NOMO-1 treated with dmso at 0.1 percent for 144 hours (cell line): ENCODE measurements around the gene GALNT9.
"Not testable (repeated sequence)": the region's sequence is repeated elsewhere in the genome, so short reads cannot be mapped to it uniquely, and the experiment has no call there.

Experiments
- DNase-seq: peaks from one replicate; lab custom pipeline; 2025; ENCODE audit not compliant: unreplicated experiment; lab: John Stamatoyannopoulos, UW

GALNT9 gene

DNA sequence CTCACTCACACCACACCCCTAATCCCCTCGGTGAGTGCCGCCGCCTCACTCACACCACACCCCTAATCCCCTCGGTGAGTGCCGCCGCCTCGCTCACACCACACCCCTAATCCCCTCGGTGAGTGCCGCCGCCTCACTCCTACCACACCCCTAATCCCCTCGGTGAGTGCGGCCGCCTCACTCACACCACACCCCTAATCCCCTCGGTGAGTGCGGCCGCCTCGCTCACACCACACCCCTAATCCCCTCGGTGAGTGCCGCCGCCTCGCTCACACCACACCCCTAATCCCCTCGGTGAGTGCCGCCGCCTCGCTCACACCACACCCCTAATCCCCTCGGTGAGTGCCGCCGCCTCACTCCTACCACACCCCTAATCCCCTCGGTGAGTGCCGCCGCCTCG lies 179.9 kb downstream of the GALNT9 start:
- not testable (repeated sequence) for DNase-seq

GRCh38 chr12:132148368-132149045 lies 180.9 kb downstream of the GALNT9 start:
- no peak for DNase-seq

GRCh38 chr12:132147423-132148367 lies 181.7 kb downstream of the GALNT9 start:
- DNase-seq: no peak

GRCh38 chr12:132146772-132147422 lies 182.5 kb downstream of the GALNT9 start:
- DNase-seq: no peak
